ENCODE data around the gene PPP3R1. TPM values are rescaled to one million over a fixed set of nuclear protein-coding genes. Genes with fewer than 3 reads are reported as not detected.

Gene PPP3R1
- total and polyA plus RNA-seq, 4 donors = 2.4 to 42.5 (median 18.3) TPM

DNA sequence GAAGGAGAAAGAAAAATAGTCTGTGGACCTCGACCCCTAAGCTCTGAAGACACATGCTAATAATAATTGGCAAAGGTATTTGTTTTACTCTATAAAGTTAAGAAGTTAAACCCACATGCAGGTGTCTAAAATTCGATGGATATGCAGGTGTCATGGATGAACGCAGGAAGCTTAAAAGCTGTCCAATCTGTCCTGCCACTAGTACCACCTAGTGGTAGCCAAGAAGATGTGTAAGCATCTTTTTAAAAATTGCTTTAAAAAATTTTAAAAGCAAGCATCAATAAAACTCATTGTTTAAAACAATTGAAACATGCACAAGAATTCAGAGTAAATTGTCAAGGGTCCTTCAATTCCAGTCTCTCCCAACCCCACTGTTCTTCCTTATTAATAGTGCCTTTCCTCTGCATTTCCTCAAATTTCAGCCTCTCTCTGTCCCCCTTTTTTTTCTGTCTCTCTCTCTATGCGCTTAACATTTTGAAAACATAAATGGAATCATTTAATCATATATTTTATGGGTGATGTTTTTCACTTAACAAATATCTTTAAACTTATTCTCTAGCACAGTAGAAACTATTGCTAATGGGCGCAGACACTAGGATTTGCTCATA, 30.6 kb upstream of the PPP3R1 start:
- TF ChIP-seq, protein P1, sequence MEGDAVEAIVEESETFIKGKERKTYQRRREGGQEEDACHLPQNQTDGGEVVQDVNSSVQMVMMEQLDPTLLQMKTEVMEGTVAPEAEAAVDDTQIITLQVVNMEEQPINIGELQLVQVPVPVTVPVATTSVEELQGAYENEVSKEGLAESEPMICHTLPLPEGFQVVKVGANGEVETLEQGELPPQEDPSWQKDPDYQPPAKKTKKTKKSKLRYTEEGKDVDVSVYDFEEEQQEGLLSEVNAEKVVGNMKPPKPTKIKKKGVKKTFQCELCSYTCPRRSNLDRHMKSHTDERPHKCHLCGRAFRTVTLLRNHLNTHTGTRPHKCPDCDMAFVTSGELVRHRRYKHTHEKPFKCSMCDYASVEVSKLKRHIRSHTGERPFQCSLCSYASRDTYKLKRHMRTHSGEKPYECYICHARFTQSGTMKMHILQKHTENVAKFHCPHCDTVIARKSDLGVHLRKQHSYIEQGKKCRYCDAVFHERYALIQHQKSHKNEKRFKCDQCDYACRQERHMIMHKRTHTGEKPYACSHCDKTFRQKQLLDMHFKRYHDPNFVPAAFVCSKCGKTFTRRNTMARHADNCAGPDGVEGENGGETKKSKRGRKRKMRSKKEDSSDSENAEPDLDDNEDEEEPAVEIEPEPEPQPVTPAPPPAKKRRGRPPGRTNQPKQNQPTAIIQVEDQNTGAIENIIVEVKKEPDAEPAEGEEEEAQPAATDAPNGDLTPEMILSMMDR (IDR thresholded peaks at IDR 0.05; ENCODE audit: low read depth, low read length, missing input control) = peak; percentile 76
- peak; percentile 90 to 92 for TF ChIP-seq RAD21 (IDR thresholded peaks at IDR 0.05)
- TF ChIP-seq EGR1 (IDR thresholded peaks at IDR 0.05; ENCODE audit: low read depth in 2 of 2) = no peak
- Histone ChIP-seq H3K9ac (ENCODE audit: low read depth in 1 of 2, low read length in 2 of 2) (no peak overlapping the region), H3K4me3 (ENCODE audit: low read depth in 1 of 3, low read length in 3 of 3) (no peak overlapping the region), H3K27ac (ENCODE audit: low read depth in 1 of 2, low read length in 2 of 2) (no peak overlapping the region), H3K4me1 (ENCODE audit: control insufficient read depth in 4 of 4, insufficient read depth in 4 of 4, low read length in 3 of 4) (peaks cover 2 to 13% (median 10%) of the 10 kb centered on the region in 4 donors), H3K27me3 (ENCODE audit: control insufficient read depth in 4 of 4, insufficient read depth in 4 of 4, low read length in 3 of 4) (no peaks in the 10 kb centered on the region), H3K9me3 (ENCODE audit: control insufficient read depth in 4 of 4, low read length in 3 of 4) (no peaks in the 10 kb centered on the region), H3K36me3 (ENCODE audit: control insufficient read depth in 4 of 4, insufficient read depth in 3 of 4, low read depth in 1 of 4, low read length in 3 of 4) (no peaks in the 10 kb centered on the region)
- 40% methylated on average over 5 of the region's 5 CpGs for WGBS
- DNase-seq (ENCODE audit: low spot score) = no peak

DNA sequence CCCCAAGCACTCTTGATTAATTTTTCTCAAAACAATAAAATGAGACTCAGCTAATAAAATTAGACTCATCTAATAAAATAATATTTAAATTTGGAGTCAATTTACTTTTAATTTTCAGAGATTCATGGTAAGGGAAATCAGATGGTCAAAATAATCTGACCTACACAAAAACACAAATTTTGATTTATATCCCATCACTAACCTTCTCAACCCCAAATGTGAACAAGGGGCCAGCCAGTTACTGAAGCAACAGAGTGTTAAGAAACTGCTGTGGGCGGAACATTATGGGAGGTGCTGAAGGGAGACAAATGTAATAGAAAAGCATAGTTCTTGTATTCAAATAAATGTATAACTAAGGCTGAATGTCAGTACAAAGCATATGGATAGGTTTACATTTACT, 28.5 kb upstream of the PPP3R1 start:
- Histone ChIP-seq H3K27me3 (ENCODE audit: control insufficient read depth in 4 of 4, insufficient read depth in 4 of 4, low read length in 3 of 4) (no peaks in the 10 kb centered on the region), H3K4me1 (ENCODE audit: control insufficient read depth in 4 of 4, insufficient read depth in 4 of 4, low read length in 3 of 4) (peaks cover 0 to 13% (median 8%) of the 10 kb centered on the region in 4 donors)

More for the DNA sequence above, 28.5 kb upstream of the PPP3R1 start:
- DNase-seq (ENCODE audit: low spot score) = no peak
- Histone ChIP-seq H3K27ac (ENCODE audit: low read depth in 1 of 2, low read length in 2 of 2) (peak overlapping the region in 1 of 2 donors; percentile 64), H3K9ac (ENCODE audit: low read depth in 1 of 2, low read length in 2 of 2) (no peak overlapping the region), H3K9me3 (ENCODE audit: control insufficient read depth in 4 of 4, low read length in 3 of 4) (no peaks in the 10 kb centered on the region), H3K4me3 (ENCODE audit: low read depth in 1 of 3, low read length in 3 of 3) (no peak overlapping the region), H3K36me3 (ENCODE audit: control insufficient read depth in 4 of 4, insufficient read depth in 3 of 4, low read depth in 1 of 4, low read length in 3 of 4) (no peaks in the 10 kb centered on the region)
- 85% methylated on average over 1 of the region's 1 CpG for WGBS
- TF ChIP-seq, protein P2, sequence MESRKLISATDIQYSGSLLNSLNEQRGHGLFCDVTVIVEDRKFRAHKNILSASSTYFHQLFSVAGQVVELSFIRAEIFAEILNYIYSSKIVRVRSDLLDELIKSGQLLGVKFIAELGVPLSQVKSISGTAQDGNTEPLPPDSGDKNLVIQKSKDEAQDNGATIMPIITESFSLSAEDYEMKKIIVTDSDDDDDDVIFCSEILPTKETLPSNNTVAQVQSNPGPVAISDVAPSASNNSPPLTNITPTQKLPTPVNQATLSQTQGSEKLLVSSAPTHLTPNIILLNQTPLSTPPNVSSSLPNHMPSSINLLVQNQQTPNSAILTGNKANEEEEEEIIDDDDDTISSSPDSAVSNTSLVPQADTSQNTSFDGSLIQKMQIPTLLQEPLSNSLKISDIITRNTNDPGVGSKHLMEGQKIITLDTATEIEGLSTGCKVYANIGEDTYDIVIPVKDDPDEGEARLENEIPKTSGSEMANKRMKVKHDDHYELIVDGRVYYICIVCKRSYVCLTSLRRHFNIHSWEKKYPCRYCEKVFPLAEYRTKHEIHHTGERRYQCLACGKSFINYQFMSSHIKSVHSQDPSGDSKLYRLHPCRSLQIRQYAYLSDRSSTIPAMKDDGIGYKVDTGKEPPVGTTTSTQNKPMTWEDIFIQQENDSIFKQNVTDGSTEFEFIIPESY (IDR thresholded peaks at IDR 0.05) = no peak
- TF ChIP-seq FOXA2 (IDR thresholded peaks at IDR 0.05) (no peak), YY1 (IDR thresholded peaks at IDR 0.05) (no peak)
- TF ChIP-seq, protein P3, sequence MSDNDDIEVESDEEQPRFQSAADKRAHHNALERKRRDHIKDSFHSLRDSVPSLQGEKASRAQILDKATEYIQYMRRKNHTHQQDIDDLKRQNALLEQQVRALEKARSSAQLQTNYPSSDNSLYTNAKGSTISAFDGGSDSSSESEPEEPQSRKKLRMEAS (IDR thresholded peaks at IDR 0.05) = no peak
- TF ChIP-seq, protein P4, sequence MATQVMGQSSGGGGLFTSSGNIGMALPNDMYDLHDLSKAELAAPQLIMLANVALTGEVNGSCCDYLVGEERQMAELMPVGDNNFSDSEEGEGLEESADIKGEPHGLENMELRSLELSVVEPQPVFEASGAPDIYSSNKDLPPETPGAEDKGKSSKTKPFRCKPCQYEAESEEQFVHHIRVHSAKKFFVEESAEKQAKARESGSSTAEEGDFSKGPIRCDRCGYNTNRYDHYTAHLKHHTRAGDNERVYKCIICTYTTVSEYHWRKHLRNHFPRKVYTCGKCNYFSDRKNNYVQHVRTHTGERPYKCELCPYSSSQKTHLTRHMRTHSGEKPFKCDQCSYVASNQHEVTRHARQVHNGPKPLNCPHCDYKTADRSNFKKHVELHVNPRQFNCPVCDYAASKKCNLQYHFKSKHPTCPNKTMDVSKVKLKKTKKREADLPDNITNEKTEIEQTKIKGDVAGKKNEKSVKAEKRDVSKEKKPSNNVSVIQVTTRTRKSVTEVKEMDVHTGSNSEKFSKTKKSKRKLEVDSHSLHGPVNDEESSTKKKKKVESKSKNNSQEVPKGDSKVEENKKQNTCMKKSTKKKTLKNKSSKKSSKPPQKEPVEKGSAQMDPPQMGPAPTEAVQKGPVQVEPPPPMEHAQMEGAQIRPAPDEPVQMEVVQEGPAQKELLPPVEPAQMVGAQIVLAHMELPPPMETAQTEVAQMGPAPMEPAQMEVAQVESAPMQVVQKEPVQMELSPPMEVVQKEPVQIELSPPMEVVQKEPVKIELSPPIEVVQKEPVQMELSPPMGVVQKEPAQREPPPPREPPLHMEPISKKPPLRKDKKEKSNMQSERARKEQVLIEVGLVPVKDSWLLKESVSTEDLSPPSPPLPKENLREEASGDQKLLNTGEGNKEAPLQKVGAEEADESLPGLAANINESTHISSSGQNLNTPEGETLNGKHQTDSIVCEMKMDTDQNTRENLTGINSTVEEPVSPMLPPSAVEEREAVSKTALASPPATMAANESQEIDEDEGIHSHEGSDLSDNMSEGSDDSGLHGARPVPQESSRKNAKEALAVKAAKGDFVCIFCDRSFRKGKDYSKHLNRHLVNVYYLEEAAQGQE (IDR thresholded peaks at IDR 0.05) = no peak
